ENCODE data around the gene APOBEC4.

APOBEC4 gene

DNA sequence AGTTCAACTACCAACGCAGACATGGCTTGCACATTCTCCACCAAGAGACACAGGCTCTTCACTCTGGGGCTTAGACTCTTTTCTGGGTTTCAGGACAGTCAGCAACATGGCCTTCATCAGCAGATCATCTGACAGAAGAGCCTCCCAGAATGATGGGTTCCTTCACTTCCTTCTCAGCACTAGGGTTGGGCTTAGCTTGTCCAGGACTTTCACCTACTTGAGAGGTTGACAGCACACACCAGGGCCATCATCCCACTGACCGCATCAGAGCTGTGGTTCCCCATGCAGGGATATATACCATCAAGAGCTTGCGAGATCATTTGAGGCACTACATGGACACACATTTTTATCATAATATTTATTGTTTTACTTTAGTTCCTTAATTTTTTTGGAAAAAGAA is 52.5 kb downstream of the APOBEC4 start:
- DNase-seq (ENCODE audit: low read depth in 3 of 3): no peak

DNA sequence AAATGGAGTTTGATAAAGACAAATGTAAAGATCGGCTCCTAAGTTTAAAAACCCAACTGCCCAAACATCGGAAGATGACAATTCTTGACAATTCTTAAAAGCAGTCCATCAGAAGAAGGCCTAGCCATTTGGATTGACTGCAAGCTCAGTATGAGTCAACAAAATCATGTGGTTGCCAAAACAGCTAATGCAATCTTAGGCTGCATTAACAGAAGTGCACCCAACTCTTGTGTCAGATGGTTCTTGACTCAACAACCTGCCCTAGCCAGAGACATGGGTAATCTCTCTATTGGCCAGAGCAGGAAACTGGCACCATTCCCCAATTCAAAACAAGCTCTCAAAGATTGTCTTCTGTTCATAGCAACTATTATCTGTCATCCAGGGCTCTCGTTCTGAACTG is 53.0 kb downstream of the APOBEC4 start:
- no peak for DNase-seq (ENCODE audit: low read depth in 3 of 3)

DNA sequence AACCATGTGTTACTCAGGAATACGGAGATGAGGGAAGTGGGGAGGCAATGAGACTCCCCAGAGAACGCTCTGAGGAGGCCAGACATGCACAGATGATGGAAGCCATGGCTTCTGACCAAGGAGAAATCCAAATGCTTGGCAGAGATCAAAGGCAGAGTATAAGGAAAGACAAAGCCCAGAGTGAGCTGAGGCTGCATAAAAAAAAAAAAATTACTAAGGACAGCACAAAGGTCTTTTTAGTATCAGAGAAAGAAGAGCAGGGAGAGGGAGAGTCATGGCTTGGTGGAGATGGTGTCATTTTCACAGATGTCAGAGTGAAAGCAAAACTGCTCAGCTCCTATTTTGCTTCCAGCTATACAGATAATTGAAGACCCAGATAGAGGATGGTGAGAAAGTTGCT is 54.7 kb downstream of the APOBEC4 start:
- DNase-seq (ENCODE audit: low read depth in 3 of 3): no peak

DNA sequence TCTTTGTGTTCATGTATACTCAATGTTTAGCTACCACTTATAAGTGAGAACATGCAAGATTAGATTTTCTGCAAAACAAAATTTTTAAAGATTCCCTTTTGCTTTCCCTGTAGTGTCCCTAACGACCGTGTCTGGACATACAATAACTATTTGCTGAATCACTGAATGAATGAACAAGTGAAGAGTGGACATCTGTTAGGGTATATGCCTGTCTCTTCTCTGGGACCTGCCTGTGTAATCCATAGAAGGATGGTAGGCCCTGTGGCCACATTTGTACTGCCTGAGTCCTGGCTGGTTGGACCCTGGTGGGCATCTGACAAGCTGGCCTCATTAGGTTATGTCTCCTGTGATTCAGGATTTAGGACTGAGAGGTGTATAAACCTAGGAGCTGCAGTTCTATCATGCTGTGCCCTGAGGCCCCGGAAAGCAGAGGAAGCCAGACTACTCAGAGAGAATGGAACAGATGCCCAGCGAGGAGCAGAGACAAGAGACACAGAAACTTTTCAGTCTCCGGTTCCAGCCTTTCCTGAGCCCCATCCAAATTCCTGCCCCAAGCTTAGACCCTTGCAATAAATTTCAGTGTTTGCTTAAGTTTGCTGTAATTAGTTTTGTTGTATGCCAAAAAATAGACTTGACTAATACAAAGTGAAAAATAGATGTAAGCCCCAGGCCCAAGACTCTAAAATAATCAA is 55.3 kb downstream of the APOBEC4 start:
- no peak for DNase-seq (ENCODE audit: low read depth in 3 of 3)

DNA sequence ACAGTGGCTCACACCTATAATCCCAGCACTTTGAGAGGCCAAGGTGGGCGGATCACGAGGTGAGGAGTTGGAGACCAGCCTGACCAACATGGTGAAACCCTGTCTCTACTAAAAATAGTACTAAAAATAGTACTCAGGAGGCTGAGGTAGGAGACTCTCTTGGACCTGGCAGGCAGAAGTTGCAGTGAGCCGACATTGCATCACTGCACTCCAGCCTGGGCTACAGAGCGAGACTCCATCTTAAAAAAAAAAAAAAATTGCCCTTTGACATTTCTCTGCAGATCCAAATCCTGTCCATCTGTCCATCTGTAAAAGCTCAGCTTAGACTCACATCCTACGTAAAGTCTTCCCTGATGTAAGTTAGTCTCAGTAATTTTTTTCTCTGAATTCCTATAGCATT is 56.6 kb downstream of the APOBEC4 start:
- no peak for DNase-seq (ENCODE audit: low read depth in 3 of 3)
